Lower lobe of right lung (tissue), 2 donors: Measurements from ENCODE around the gene FTCD. TPM values are rescaled to one million over a fixed set of nuclear protein-coding genes. Genes with fewer than 3 reads are reported as not detected.
"Not testable (repeated sequence)": the region's sequence is repeated elsewhere in the genome, so short reads cannot be mapped to it uniquely, and the experiment has no call there.

Source experiments
- ATAC-seq, 2 donors: fragments of 200-7000 bp; cut with Tn5 transposase; one replicate each; pipeline ENCODE4 v1.9.1; 2020 to 2022; ENCODE audit warnings: mild to moderate bottlenecking in 2 of 2, moderate library complexity in 2 of 2
- DNase-seq: peaks from one replicate; pipeline ENCODE4 v3.0.0-alpha.2; 2020
- H3K27ac ChIP-seq: fragments of 200-600 bp; one replicate; pipeline ENCODE4 v1.8.0; 2022
- H3K27me3 ChIP-seq: fragments of 200-600 bp; one replicate; pipeline ENCODE4 v1.8.0; 2022; ENCODE audit warnings: low read depth
- H3K36me3 ChIP-seq: fragments of 200-600 bp; one replicate; pipeline ENCODE4 v1.8.0; 2022; ENCODE audit warnings: mild to moderate bottlenecking
- H3K4me1 ChIP-seq: fragments of 200-600 bp; one replicate; pipeline ENCODE4 v1.8.0; 2022
- H3K4me3 ChIP-seq: fragments of 200-600 bp; one replicate; pipeline ENCODE4 v1.8.0; 2022; ENCODE audit warnings: mild to moderate bottlenecking
- H3K9me3 ChIP-seq: fragments of 200-600 bp; one replicate; pipeline ENCODE4 v1.8.0; 2022
- CTCF ChIP-seq: fragments of 200-600 bp; IDR thresholded peaks from one replicate; pipeline ENCODE4 v1.8.0; 2022; ENCODE audit warnings: antibody characterized with exemption, mild to moderate bottlenecking
- intact Hi-C: fragments of 100-400 bp; cut with DNase I; formaldehyde crosslinking; loops from one replicate; pipeline ENCODE4 v1.11.0; 2022
- total RNA-seq: library from RNA; stranded (reverse); fragmentation: NEBNext Ultra II Directional; extraction: Animal tissue kit (Norgen Biotek cat#: 25700); gene quantifications from one replicate; pipeline ENCODE4 v1.2.1, GENCODE V29; 2021
- donor health status: DM: no; HTN: yes; CAD: no; lungs with severe emphysema.

Gene FTCD
- total RNA-seq, 1 donor from 2014 or later = 1.5 TPM

GRCh38 chr21:46150073-46150472 is 5.3 kb downstream of the FTCD start:
- Histone ChIP-seq H3K27me3 (no peaks in the 10 kb centered on the region), H3K9me3 (no peaks in the 10 kb centered on the region), H3K36me3 (no peaks in the 10 kb centered on the region), H3K27ac (no peak overlapping the region), H3K4me3 (no peak overlapping the region), H3K4me1 (peaks cover 11% of the 10 kb centered on the region)
- intact Hi-C loops = no loop called here
- peak; percentile 36 for DNase-seq
- ATAC-seq = no peak
- TF ChIP-seq CTCF = no peak

- H3K36me3 ChIP-seq = no peaks in the 10 kb centered on the region
- intact Hi-C loops = no loop called here
- TF ChIP-seq CTCF = no peak
- no peak overlapping the region for H3K27ac ChIP-seq
- DNase-seq (no peak), ATAC-seq (no peak)
- no peaks in the 10 kb centered on the region for H3K9me3 ChIP-seq
- no peaks in the 10 kb centered on the region for H3K27me3 ChIP-seq
- H3K4me3 ChIP-seq = no peak overlapping the region
- H3K4me1 ChIP-seq = peaks cover 11% of the 10 kb centered on the region
These were observed 6.0 kb downstream of the FTCD start for GRCh38 chr21:46149205-46149901.

- Histone ChIP-seq H3K9me3 (no peaks in the 10 kb centered on the region), H3K27me3 (no peaks in the 10 kb centered on the region), H3K27ac (no peak overlapping the region), H3K4me3 (no peak overlapping the region), H3K36me3 (no peaks in the 10 kb centered on the region), H3K4me1 (peaks cover 12% of the 10 kb centered on the region)
- intact Hi-C loops = no loop called here
- ATAC-seq (no peak), DNase-seq (no peak)
- TF ChIP-seq CTCF = no peak
These were observed 7.3 kb downstream of the FTCD start for GRCh38 chr21:46148106-46148505.

- H3K4me1 ChIP-seq, H3K27me3 ChIP-seq, H3K27ac ChIP-seq, intact Hi-C loops, ATAC-seq, H3K4me3 ChIP-seq, H3K9me3 ChIP-seq, H3K36me3 ChIP-seq: not testable (repeated sequence)
- peak; percentile 47 for DNase-seq
- peak; percentile 32 for TF ChIP-seq CTCF
These were observed 8.0 kb downstream of the FTCD start for GRCh38 chr21:46147429-46147828.

GRCh38 chr21:46146856-46147255 is 8.5 kb downstream of the FTCD start:
- Histone ChIP-seq H3K4me1 (peaks cover 7% of the 10 kb centered on the region), H3K9me3 (no peaks in the 10 kb centered on the region), H3K36me3 (no peaks in the 10 kb centered on the region), H3K27me3 (no peaks in the 10 kb centered on the region), H3K4me3 (no peak overlapping the region), H3K27ac (no peak overlapping the region)
- no peak for ATAC-seq
- intact Hi-C loops = no loop called here
- no peak for TF ChIP-seq CTCF
- DNase-seq = no peak
